Occipital lobe (tissue), 2 donors: ENCODE results near the gene SCMH1. TPM values are rescaled to one million over a fixed set of nuclear protein-coding genes. Genes with fewer than 3 reads are reported as not detected.
"Not testable (repeated sequence)": the region's sequence is repeated elsewhere in the genome, so short reads cannot be mapped to it uniquely, and the experiment has no call there.

ENCODE experiments used
- DNase-seq: peaks from one replicate; lab custom pipeline; 2025; lab: John Stamatoyannopoulos, UW
- total RNA-seq: library from RNA; depleted of rRNA; stranded (reverse); fragments of >200 nt; gene quantifications from one replicate; pipeline ENCODE4 v1.2.3, GENCODE V29; 2014

Gene SCMH1
- total RNA-seq, 1 donor from 2014 or later, result 45.5 TPM

DNA sequence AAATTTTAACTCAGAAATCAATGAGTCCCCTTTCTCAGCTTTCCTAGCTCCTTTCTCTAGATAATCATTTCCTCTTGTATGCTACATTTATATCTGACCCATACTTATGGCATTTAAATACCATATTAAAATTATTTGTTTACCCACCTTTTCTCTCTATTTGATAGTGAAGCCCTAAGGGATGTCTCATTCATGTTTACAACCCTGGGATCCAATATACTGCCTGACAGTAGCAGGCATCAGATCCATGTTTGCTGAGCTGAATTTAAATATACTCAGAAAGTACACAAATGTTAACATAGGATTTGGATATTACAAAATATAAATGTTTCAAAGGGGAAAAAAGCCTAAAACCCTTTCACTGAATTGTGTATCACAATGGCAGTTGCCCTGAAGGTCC, 26.5 kb downstream of the SCMH1 start:
- DNase-seq, result no peak

DNA sequence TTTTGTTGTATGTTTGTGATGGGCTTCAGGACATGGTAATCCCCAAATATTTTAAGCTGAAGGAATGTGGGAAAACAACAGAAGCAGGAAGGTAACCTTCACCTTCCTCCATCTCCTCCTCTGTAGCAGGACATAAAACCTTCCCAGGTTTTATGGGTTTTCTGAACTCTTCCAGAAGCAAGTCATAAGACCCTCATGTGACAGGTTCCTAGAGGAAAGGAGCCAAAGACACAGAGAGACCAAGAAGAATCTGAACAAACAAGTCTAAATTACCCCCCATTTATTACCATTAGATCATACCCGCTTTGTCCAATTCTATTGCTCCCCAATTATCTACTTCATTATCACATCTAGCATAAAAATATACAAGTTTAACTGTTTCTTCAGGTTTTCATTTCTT, 28.8 kb downstream of the SCMH1 start:
- DNase-seq, result no peak

DNA sequence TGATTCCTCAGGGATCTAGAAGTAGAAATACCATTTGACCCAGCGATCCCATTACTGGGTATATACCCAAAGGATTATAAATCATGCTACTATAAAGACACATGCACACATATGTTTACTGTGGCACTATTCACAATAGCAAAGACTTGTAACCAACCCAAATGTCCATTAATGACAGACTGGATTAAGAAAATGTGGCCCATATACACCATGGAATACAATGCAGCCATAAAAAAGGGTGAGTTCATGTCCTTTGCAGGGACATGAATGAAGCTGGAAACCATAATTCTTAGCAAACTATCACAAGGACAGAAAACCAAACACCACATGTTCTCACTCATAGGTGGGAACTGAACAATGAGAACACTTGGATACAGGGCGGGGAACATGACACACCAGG, 30.5 kb downstream of the SCMH1 start:
- DNase-seq, result not testable (repeated sequence)

DNA sequence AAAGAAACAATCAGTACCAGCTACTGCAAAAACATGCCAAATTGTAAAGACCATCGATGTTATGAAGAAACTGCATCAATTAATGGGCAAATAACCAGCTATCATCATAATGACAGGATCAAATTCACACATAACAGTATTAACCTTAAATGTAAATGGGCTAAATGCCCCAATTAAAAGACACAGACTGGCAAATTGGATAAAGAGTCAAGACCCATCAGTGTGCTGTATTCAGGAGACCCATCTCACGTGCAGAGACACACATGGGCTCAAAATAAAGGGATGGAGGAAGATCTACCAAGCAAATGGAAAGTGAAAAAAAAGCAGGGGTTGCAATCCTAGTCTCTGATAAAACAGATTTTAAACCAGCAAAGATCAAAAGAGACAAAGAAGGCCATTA, 35.1 kb downstream of the SCMH1 start:
- not testable (repeated sequence) for DNase-seq

DNA sequence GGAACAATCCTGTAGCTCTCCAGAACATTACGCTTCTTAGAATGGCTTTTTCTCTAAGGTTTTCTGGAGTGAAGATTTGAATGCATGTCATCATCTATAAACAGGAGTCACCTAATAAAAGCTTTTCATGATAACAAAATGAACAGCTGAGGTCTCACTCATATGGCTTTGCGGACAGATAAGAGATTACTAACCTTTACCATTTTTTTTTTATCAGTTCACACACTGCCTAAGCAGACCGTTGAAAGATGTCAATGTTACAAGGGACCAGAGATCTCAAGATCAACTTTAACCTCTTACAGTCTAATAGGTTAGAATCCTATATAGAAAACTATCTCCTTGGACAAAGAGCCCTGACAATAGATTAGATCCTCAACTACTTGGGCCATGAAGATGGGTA, 41.4 kb downstream of the SCMH1 start:
- no peak for DNase-seq

DNA sequence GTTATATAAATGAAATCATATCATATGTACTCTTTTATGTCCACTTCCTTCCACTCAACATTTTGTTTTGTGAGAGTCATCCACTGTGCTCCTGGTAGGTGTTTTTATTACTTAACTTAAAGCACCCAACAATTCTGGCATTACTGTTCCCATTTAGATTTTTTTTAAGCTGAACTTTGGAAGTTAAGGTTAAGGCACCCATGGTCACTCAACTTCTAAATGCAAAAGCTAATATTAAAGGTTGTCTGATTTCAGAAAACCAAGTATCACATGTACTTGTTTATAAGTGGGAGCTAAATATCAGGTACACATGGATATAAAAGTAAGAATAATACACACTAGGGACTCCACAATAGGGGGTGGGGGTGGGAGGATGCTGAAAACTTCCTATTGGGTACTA, 42.7 kb downstream of the SCMH1 start:
- no peak for DNase-seq

DNA sequence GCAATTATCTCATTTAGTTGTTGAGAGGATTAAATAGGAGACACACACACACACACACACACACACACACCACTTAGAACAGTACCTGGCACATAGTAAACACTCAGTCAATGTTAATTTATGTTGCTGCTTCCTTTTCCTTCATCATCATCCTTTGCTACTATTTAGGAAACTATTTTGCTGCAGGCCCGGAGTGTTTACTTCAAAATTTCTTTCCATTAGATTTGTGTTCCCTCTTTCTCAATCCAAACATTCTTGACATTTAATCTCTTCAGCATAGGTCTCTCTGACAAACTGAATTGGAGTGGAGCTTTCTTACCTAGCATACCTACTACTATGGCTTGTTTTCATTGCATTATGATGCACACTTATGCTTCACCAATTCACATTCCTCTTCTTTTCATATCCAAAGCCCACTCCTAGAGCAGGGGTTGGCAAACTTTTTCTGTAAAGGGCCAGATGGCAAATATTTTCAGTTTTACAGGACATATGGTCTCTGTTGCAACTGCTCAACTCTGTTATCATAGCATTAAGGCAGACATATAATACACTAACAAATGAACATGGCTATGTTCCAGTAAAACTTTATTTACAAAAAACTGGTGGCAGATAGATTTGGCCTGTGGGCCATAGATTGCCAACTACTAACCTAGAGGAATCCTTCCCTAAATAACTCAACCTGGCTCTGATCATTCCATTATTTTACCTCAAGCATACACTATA, 49.5 kb downstream of the SCMH1 start:
- no peak for DNase-seq

DNA sequence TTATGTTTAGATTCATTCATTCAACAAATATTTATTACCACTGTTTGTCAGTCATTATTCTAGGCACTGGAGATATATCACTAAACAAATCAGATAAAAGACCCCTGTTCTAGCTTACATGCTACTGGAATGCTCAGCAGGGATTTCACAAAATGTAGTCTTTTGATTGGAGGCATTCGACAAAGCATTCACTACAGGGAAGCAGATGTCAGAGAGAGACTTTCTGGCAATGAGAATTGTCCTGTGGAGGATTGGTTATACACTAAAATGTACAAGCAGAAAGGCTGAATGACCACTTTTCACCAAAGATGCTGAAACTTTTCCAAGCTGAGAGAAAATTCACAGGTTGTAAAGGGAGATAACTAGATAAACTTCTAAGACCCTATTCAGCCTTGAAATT, 57.7 kb downstream of the SCMH1 start:
- no peak for DNase-seq

DNA sequence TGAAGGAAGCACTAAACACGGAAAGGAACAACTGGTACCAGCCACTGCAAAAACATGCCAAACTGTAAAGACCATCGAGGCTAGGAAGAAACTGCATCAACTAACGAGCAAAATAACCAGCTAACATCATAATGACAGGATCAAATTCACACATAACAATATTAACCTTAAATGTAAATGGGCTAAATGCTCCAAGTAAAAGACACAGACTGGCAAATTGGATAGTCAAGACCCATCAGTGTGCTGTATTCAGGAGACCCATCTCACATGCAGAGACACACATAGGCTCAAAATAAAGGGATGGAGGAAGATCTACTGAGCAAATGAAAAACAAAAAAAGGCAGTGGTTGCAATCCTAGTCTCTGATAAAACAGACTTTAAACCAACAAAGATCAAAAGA, 63.9 kb downstream of the SCMH1 start:
- DNase-seq, result not testable (repeated sequence)

DNA sequence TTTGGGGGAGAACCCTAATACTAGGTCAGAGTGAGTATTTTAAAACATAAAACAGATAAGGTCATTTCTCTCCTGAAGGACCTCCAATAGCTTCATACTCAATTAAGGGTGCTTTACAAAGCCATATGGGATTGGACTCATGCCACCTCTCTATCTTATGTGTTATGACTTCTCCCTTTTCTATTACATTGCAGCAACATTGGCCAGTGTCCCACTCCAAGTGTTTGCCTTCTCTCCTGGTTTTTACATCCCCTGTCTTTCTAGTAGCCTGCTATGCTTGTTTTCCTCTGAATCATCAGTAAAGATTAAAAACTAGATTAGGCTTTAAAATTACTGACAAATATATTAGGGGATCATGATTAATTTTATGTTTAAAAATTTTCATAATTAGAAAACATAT, 66.6 kb downstream of the SCMH1 start:
- no peak for DNase-seq

DNA sequence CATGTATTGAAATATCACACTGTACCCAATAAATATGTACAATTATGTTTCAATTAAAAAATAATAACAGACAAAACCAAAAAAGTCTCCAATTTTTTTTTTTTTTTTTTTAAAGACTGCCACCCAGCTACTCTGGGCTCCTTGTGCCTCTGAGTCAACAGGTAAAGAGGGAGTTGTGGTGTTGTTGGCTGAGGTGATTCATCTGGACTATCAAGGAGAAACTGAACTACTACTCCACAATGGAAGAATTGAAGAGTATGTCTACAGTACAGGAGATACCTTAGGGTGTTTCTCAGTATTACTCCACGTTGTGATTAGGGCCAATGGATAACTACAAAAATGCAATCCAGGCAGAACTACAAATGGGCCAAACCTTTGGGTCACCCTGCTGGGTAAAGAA, 67.9 kb downstream of the SCMH1 start:
- DNase-seq, result no peak

DNA sequence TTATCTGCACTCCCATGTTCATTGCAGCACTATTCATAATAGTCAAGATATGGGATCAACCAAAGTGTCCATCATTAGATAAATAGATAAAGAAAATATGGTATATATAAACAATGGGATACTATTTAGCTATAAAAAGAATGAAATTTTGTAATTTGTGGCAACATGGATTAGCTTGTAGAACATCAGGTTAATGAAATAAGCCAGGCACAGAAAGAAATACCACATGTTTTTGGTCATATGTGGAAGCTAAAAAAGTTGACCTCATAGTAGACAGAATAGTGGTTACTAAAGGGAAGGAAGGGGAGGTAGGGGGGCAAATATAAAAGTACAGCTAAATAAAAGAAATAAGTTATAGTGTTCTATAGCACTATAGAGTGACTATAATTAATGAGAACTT, 68.5 kb downstream of the SCMH1 start:
- no peak for DNase-seq

DNA sequence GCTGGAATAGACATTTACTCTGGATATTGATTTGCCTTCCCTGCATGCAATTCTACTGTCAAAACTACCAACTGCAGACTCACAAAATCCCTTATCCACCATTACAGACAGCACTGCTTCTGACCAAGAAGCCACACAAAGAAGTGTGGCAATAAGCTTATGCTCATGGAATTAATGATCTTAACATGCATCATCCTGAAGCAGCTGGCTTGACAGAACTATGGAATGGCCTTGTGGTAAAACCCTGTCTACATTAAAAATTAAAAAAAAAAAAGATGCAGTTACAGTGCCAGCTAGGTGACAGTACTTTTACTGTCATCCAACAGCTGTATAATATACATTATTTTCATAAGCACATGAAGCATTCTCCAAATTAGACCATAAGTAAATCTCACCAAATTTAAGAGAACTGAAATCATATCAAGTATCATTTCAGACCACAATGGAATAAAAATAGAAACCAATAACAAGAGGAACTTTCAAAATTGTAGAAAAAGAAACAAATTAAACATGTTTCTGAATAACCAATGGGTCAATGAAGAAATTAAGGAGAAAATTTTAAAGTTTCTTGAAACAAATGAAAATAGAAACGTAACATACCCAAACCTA, 70.7 kb downstream of the SCMH1 start:
- DNase-seq, result no peak

DNA sequence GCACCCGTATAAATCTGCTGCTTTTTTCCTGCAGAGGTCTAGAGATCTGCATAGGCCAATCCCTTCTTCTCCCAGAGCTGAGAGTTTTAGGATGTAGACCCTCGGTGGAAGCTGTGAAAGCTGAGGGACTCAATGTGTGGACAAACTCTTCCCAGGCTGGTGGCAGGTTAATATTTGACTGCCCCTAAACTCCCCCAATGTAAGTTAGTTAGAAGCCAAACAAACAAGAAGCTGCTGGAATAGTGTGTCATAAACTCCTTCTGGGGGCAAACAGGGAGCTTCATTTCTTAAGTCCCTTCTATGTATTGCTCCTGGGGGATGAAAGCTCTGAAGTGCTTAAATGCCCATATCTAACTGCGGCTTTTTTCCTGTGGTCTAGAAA, 72.3 kb downstream of the SCMH1 start:
- no peak for DNase-seq

DNA sequence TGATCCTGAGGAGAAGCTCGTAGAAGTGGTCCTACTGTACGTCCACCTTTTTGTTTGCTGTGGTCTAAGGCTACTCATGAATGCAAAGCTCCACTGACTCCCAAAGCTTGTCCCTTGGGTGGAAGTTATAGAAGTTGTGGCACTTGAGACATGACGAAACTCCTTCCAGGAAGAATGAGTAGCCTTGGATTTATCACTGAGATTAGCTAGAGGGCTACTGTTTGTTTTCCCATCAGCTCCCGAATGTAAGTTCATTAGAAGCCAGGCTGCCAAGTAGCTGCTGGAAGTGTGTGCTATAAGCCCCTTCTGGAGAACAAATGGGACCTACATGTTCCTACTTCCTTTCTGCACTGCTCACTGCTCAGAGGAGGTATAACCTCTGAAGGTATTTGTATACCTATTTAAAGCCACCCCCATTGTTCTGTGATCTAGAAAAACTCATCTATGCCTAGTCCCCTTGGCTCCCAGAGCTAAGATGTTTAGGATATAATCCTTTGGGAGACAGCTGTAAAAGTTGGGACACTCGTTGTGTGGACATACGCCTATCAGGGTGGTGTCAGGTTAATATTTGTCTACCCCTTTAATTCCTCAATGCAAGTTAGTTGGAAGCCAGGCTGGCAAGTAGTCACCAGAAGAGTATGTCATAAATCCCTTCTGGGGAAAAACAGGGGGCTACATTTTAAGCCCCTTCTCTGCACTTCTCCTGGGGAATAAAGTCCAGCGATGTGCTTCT, 72.9 kb downstream of the SCMH1 start:
- no peak for DNase-seq

DNA sequence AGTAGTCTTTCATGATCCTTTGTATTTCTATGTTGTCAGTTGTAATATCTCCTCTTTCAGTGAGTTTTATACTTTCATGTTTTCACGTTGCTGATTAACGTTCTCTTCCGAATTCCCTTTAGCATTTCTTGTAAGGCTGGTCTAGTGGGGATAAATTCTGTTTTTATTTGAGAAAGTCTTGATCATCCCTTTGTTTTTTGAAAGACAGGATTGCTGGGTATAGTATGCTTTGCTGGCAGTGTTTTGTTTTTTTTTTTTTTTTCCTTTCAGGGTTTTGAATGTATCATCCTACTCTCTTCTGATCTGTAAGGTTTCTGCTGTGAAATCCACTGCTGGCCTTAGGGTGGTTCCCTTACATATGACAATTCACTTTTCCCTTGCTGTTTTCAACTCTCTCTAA, 74.4 kb downstream of the SCMH1 start:
- DNase-seq, result no peak

DNA sequence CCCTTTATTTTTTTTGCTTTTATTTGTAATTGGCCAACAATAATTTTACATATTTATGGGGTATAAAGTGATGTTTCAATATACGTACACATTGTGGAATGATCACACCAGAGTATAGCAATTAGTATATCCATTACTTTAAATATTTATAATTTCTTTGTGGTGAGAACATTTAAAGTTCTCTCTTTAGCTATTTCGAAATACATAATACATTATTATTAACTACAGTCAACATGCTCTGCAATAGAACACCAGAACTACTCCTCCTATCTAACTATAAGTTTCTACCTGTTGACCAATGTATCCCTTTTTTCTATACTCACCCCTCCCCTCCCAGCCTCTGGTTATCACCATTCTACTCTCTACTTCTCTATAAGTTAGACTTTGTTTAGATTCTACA, 77.4 kb downstream of the SCMH1 start:
- no peak for DNase-seq

DNA sequence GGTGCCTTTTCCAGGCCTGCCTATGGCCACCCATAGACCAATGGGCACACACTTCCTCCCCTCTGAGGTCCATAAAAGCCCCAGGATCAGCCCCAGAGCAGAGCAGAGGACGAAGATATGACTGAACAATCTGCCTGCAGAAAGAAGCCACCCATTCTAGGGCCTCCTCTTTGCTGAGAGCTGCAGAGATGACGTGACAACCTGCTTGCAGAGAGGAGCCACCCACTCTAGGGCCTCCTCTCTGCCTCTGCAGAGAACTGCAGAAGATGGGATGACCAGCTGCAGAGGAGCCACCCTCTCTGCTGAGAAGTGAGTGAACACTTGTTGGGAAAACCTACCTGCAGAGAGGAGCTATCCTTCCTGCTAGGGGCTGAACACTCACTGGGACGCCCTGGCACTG, 79.7 kb downstream of the SCMH1 start:
- no peak for DNase-seq

DNA sequence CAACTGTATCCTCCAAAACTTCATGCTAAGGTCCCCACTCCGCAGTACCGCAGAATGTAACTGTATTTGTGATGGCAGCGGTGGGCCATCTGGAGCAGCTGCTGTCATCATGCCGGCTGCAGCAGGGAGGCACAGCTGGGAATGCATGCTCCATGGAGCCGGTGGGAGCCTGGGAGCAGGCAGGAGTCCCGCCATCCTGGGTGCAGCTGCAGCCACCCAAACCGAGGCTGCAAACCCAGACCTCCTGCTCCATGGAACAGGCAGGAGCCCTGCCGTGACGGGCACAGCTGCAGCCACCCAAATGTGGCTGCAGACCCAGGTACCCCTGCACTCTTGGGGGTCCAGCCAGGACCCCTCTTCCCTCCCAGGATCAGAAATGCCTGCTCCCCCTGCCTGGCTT, 80.3 kb downstream of the SCMH1 start:
- DNase-seq, result no peak

DNA sequence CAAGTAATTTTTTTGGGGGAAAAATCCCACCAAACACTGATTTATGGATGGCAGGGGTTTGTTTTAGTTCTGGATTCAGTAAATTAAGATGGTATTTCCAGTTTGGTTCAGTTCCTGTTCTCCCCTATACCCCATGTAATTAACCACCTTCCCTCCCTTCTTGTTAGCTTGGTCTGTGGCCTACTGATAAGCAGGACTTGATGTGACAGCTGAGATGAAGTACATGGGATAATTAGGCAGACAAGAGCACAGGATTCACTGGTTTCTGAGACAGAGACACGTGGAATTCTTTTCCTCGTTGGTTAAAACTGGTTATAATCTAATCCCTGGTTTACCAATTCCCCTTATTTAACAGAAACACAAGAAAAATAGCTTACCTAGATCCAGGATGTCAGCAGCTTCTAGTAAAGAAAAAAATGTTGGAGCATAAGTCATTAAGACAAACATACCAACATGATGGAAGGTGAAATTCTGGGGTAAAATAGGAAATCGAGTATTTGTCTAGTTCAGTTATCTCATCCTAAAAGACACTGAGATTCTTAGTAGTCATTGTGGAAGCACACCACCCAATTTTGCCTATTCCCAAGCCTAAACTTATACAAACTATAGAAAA, 81.5 kb downstream of the SCMH1 start:
- DNase-seq, result no peak

DNA sequence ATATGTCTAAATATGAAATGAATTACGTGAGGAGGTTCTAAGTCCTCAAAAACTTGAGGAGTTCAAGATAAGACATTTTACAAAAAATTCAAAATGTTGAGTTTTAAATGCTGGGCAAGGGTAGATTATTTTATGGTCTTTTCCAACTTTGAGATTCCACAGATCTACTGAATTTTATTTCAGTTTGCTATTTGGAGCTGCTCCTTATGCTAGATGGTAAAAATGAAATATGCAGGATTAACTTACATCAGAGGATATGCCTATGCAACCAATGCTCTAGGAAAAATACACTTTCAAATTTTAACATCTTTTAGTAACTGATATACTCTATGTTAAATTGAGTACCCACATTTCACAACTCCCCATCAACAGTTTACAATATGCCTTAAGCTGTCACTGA, 83.1 kb downstream of the SCMH1 start:
- DNase-seq, result no peak

DNA sequence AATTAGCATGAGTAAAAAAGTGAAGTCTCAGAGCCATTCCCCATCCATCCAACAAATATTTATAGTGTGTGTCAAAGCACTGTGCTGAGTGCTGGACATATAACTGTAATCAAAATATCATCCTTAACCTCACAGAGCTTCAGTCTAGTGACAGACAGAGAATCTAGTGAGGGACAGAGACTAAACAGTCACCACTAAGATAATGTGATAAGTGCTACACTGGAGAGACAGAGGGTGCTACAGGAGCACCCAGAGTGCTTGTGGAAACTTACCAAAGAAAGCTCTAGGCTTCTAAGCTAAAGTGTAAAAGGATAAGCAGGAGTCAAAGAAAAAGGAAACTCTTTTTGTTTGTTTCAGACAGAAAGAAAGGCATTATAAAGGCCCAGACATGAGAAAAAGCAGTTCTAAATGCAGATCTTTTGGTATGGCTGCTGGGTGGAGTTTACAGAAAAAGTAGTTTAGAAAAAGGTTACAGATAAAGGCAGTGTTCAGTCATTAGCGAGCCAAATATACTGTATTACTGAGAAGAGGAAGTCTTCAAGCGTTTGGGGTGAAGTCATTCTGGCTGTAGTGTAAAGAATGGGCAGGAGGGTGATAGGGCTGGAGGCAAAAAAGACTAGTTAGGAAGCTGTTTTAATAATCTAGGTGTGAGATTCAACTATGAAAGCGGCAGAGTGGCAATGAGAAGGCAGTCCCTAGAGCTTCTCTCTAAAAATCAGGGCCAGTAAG, 83.8 kb downstream of the SCMH1 start:
- DNase-seq, result no peak
